COLO829 (cell line): ENCODE data around the gene AQP6.

Source experiments
- DNase-seq: peaks from one replicate; pipeline ENCODE4 v3.0.0; 2012; ENCODE audit warnings: low spot score

Gene AQP6

GRCh38 chr12:49955899-49956662 is 16.7 kb upstream of the AQP6 start:
- no peak for DNase-seq

- no peak for DNase-seq
Observed at GRCh38 chr12:49956663-49957569, 15.8 kb upstream of the AQP6 start.

- DNase-seq: no peak
Observed at GRCh38 chr12:49957570-49957967, 15.2 kb upstream of the AQP6 start.

GRCh38 chr12:49959685-49960473 is 12.9 kb upstream of the AQP6 start:
- DNase-seq: peak; percentile 88

GRCh38 chr12:49960474-49961110 is 12.2 kb upstream of the AQP6 start:
- DNase-seq: no peak

GRCh38 chr12:49961111-49961922 is 11.4 kb upstream of the AQP6 start, which contains the start of gene AQP5:
AQP5 (plus strand) TSS chr12:49961872; CDS start chr12:49962018, 146 bp downstream.
- DNase-seq: no peak

GRCh38 chr12:49961993-49962764 is 10.6 kb upstream of the AQP6 start:
- DNase-seq: no peak

GRCh38 chr12:49962861-49963765 is 9.6 kb upstream of the AQP6 start:
- DNase-seq: peak; percentile 61

GRCh38 chr12:49963976-49964815 is 8.6 kb upstream of the AQP6 start:
- DNase-seq: no peak

- DNase-seq: no peak
Observed at GRCh38 chr12:49964849-49965624, 7.7 kb upstream of the AQP6 start.

GRCh38 chr12:49965836-49966235 is 6.9 kb upstream of the AQP6 start:
- no peak for DNase-seq

- no peak for DNase-seq
Observed at GRCh38 chr12:49966511-49967041, 6.2 kb upstream of the AQP6 start.

GRCh38 chr12:49967042-49967776 is 5.5 kb upstream of the AQP6 start:
- DNase-seq: peak; percentile 93

GRCh38 chr12:49967777-49968250 is 4.9 kb upstream of the AQP6 start:
- DNase-seq: no peak

- no peak for DNase-seq
Observed at GRCh38 chr12:49968471-49968870, 4.3 kb upstream of the AQP6 start.

- DNase-seq: peak; percentile 79
Observed at GRCh38 chr12:49969027-49969426, 3.7 kb upstream of the AQP6 start.
